Endothelial cell of umbilical vein (primary cell): ENCODE data around the gene MEGF11. TPM values are rescaled to one million over a fixed set of nuclear protein-coding genes. Genes with fewer than 3 reads are reported as not detected.

Source experiments
- BruUV-seq: library from RNA; stranded (reverse); fragments of 400-500 nt; replicated peaks from 2 replicates; lab custom pipeline; 2021; lab: Mats Ljungman, UMichigan
- CTCF ChIA-PET: fragments of 300-600, 350-600 bp; sonication (Branson Sonifier 250); formaldehyde crosslinking; loops from one replicate; lab custom pipeline; 2021; ENCODE audit warnings: antibody characterized with exemption, inconsistent platforms; lab: Charles Lee
- POLR2A ChIA-PET: fragments of 300-600, 350-600 bp; sonication (Branson Sonifier 250); formaldehyde crosslinking; loops from one replicate; lab custom pipeline; 2021; ENCODE audit warnings: antibody characterized with exemption, inconsistent platforms; lab: Charles Lee
- DNase-seq: peaks from one replicate; pipeline ENCODE4 v3.0.0-alpha.2; 2011; ENCODE audit warnings: low read depth, low spot score
- FAIRE-seq: peaks from 2 replicates; lab custom pipeline; 2011; peaks lifted over from hg19 to GRCh38; lab: Jason Lieb, UNC
- H2AFZ ChIP-seq: 2 replicates; pipeline ENCODE4 v1.6.0; 2012; ENCODE audit warnings: low read depth, low read length, control low read depth, inconsistent platforms
- H3K27ac ChIP-seq: 2 replicates; pipeline ENCODE4 v1.5.1; 2011; ENCODE audit warnings: low read depth, mild to moderate bottlenecking, control low read depth, low read length, moderate library complexity; ENCODE audit not compliant: insufficient read depth
- H3K27me3 ChIP-seq, 2 experiments: 2 replicates each; pipeline versions ENCODE4 v1.6.0 to v1.6.1; 2011; ENCODE audit warnings: low read length in 2 of 2, mixed read lengths in 1 of 2; ENCODE audit not compliant: control insufficient read depth in 2 of 2, insufficient read depth in 2 of 2
- H3K36me3 ChIP-seq, 2 experiments: 2 replicates in 1 of 2; 3 replicates in 1 of 2; pipeline ENCODE4 v1.5.1; 2011; ENCODE audit warnings: low read length in 2 of 2, mild to moderate bottlenecking in 1 of 2, moderate library complexity in 1 of 2; ENCODE audit not compliant: control insufficient read depth in 2 of 2, insufficient read depth in 2 of 2; ENCODE audit errors: extremely low read depth in 1 of 2
- H3K4me1 ChIP-seq: 3 replicates; pipeline ENCODE4 v1.5.1; 2011; ENCODE audit warnings: mild to moderate bottlenecking, low read length; ENCODE audit not compliant: control insufficient read depth, insufficient read depth; ENCODE audit errors: extremely low read depth
- H3K4me2 ChIP-seq: 2 replicates; pipeline ENCODE4 v1.6.1; 2011; ENCODE audit warnings: low read length, control low read depth, mixed read lengths; ENCODE audit not compliant: insufficient read depth
- H3K4me3 ChIP-seq, 3 experiments: fragments of 200-600 bp in 1 of 3; sonication (generic), shearing (Covaris generic) in 1 of 3; replicated peaks in 1 of 3; 2 replicates each; pipeline ENCODE4 v1.5.1; 2011 to 2016; ENCODE audit warnings: control low read depth in 3 of 3, low read length in 3 of 3, mild to moderate bottlenecking in 2 of 3, inconsistent platforms in 1 of 3, low read depth in 1 of 3, moderate library complexity in 1 of 3; ENCODE audit not compliant: insufficient read depth in 1 of 3
- H3K79me2 ChIP-seq: 2 replicates; pipeline ENCODE4 v1.6.0; 2012; ENCODE audit warnings: low read length, inconsistent platforms; ENCODE audit not compliant: control insufficient read depth, insufficient read depth
- H3K9ac ChIP-seq: replicated peaks from 2 replicates; pipeline ENCODE3; 2011; ENCODE audit warnings: low read length, control low read depth; ENCODE audit not compliant: insufficient read depth; ENCODE audit errors: extremely low read depth
- H3K9me1 ChIP-seq: replicated peaks from 3 replicates; pipeline ENCODE4 v1.6.0; 2011; ENCODE audit warnings: mild to moderate bottlenecking, low read length; ENCODE audit not compliant: control insufficient read depth, insufficient read depth; ENCODE audit errors: extremely low read depth
- H3K9me3 ChIP-seq: replicated peaks from 2 replicates; pipeline ENCODE4 v1.5.1; 2012; ENCODE audit warnings: low read length, inconsistent platforms; ENCODE audit not compliant: control insufficient read depth, insufficient read depth
- H4K20me1 ChIP-seq: replicated peaks from 2 replicates; pipeline ENCODE3; 2011; ENCODE audit warnings: mild to moderate bottlenecking, low read length; ENCODE audit not compliant: control insufficient read depth, insufficient read depth; ENCODE audit errors: extremely low read depth
- CTCF ChIP-seq, 2 donors: IDR thresholded peaks; 1 replicate in 1 of 2; 2 replicates in 1 of 2; pipeline ENCODE4 v1.5.1; 2011; ENCODE audit warnings: low read length in 2 of 2, mild to moderate bottlenecking in 2 of 2, moderate library complexity in 2 of 2, control low read depth in 1 of 2, inconsistent platforms in 1 of 2, low read depth in 1 of 2; ENCODE audit not compliant: insufficient read depth in 1 of 2; ENCODE audit errors: extremely low read depth in 1 of 2
- EZH2 ChIP-seq: IDR thresholded peaks from 2 replicates; pipeline ENCODE4 v1.6.1; 2012; ENCODE audit warnings: borderline replicate concordance, low read depth, mild to moderate bottlenecking, moderate library complexity, low read length, inconsistent platforms; ENCODE audit not compliant: severe bottlenecking
- FOS ChIP-seq: IDR thresholded peaks from 2 replicates; pipeline ENCODE4 v1.6.1; 2011; ENCODE audit warnings: mild to moderate bottlenecking, low read length, moderate library complexity, borderline replicate concordance; ENCODE audit not compliant: insufficient read depth
- GATA2 ChIP-seq: IDR thresholded peaks from 2 replicates; pipeline ENCODE4 v1.7.0; 2011; ENCODE audit warnings: low read depth, mild to moderate bottlenecking, moderate library complexity, mixed read lengths, low read length; ENCODE audit not compliant: insufficient read length, insufficient read depth
- JUN ChIP-seq: IDR thresholded peaks from 2 replicates; pipeline ENCODE4 v1.6.1; 2011; ENCODE audit warnings: borderline replicate concordance, low read depth; ENCODE audit not compliant: insufficient read length, insufficient read depth
- MYC ChIP-seq: IDR thresholded peaks from one replicate; pipeline ENCODE4 v1.6.1; 2011; ENCODE audit warnings: mild to moderate bottlenecking, low read depth, low read length
- POLR2A ChIP-seq: IDR thresholded peaks from 2 replicates; pipeline ENCODE4 v1.6.1; 2012; ENCODE audit warnings: low read depth, mild to moderate bottlenecking, control low read depth, low read length
- POLR2AphosphoS5 ChIP-seq: IDR thresholded peaks from 2 replicates; pipeline ENCODE4 v1.6.1; 2012; ENCODE audit warnings: low read depth, mild to moderate bottlenecking, control low read depth, low read length, moderate library complexity; ENCODE audit not compliant: insufficient read depth
- dilution Hi-C: fragments of 300-500 bp; cut with MboI; formaldehyde crosslinking; loops from one replicate; pipeline ENCODE4 v1.15.0; 2019; ENCODE audit warnings: low sequenced_read_pairs; ENCODE audit not compliant: extremely low pct_ligation_motif_present
- intact Hi-C: fragments of 100-400 bp; cut with micrococcal nuclease; formaldehyde crosslinking; loops from one replicate; pipeline ENCODE4 v1.10.0; 2022
- polyA plus RNA-seq, 4 experiments: library from polyadenylated mRNA; depleted of rRNA in 3 of 4; stranded (reverse) in 3 of 4; unstranded in 1 of 4; fragments of >200 nt; gene quantifications; 2 replicates each; pipeline versions ENCODE4 v1.2.1 to v1.2.3, GENCODE V29; 2011 to 2012; ENCODE audit warnings: missing spikeins in 1 of 4
- total RNA-seq: library from RNA; stranded (reverse); gene quantifications from 2 replicates; pipeline ENCODE4 v1.2.3, GENCODE V29; 2021
- TF ChIP-seq, protein P1 (sequence below): IDR thresholded peaks from 2 replicates; pipeline ENCODE4 v1.6.1; 2011; ENCODE audit not compliant: insufficient read depth, insufficient read length

Gene MEGF11
- total and polyA plus RNA-seq, 2 donors (not counting 3 experiments of a cell fraction or from before 2014, with no cell fraction given): not detected

DNA sequence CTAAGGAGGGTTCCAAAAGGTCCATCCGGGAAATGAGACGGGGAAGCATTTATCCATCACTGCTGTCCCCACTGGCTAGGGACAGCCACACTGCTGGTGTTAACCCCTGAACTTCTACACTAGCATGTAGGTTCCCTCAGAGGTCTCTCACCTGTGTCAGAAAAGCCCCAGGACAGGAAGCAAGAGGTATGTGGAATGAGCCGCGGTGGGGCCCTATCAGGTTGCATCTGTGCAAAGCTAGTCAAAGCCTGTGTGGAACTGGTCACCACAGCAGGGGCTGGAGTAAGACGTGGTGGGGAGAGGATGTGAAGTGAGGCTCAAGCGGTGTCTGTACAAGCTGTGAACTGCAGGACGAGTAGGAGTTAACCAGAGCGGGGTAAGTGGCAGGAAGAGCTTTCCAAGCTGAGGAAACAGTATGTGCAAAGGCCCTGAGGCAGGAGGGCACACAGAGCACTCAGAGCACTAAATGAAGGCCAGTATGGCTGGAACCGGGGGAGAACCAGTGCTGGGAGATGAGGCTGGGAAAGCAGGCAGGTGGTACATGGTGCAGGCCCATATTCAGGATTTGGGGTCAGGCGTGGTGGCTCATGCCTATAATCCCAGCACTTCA is 57.8 kb downstream of the MEGF11 start:
- dilution Hi-C loops (no loop called here), intact Hi-C loops (no loop called here)
- no peak overlapping the region for H3K4me3 ChIP-seq
- H4K20me1 ChIP-seq: no peaks in the 10 kb centered on the region
- no peaks in the 10 kb centered on the region for H3K36me3 ChIP-seq
- no peaks in the 10 kb centered on the region for H3K4me1 ChIP-seq
- H3K9me3 ChIP-seq: no peaks in the 10 kb centered on the region
- peaks cover 2 to 6% of the 10 kb centered on the region in 2 experiments for H3K27me3 ChIP-seq
- H3K9me1 ChIP-seq: no peaks in the 10 kb centered on the region
- TF ChIP-seq FOS (no peak), JUN (no peak), POLR2A (no peak), POLR2AphosphoS5 (no peak), GATA2 (no peak), MYC (no peak), CTCF (IDR thresholded peaks at IDR 0.05; ENCODE audit: extremely low read depth in 1 of 2, insufficient read depth in 1 of 2, low read depth in 1 of 2, low read length in 2 of 2) (no peak), EZH2 (no peak)
- TF ChIP-seq, protein P1, sequence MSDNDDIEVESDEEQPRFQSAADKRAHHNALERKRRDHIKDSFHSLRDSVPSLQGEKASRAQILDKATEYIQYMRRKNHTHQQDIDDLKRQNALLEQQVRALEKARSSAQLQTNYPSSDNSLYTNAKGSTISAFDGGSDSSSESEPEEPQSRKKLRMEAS: no peak
- CTCF ChIA-PET: no interaction called here
- H2AFZ ChIP-seq: no peak overlapping the region
- POLR2A ChIA-PET: no interaction called here
- H3K27ac ChIP-seq: no peak overlapping the region
- BruUV-seq: no TSS peak
- H3K4me2 ChIP-seq: no peak overlapping the region
- H3K9ac ChIP-seq: no peak overlapping the region
- FAIRE-seq (no peak), DNase-seq (no peak)
- H3K79me2 ChIP-seq: no peaks in the 10 kb centered on the region
